Measurements from ENCODE around the gene TIMM44.

Gene TIMM44

DNA sequence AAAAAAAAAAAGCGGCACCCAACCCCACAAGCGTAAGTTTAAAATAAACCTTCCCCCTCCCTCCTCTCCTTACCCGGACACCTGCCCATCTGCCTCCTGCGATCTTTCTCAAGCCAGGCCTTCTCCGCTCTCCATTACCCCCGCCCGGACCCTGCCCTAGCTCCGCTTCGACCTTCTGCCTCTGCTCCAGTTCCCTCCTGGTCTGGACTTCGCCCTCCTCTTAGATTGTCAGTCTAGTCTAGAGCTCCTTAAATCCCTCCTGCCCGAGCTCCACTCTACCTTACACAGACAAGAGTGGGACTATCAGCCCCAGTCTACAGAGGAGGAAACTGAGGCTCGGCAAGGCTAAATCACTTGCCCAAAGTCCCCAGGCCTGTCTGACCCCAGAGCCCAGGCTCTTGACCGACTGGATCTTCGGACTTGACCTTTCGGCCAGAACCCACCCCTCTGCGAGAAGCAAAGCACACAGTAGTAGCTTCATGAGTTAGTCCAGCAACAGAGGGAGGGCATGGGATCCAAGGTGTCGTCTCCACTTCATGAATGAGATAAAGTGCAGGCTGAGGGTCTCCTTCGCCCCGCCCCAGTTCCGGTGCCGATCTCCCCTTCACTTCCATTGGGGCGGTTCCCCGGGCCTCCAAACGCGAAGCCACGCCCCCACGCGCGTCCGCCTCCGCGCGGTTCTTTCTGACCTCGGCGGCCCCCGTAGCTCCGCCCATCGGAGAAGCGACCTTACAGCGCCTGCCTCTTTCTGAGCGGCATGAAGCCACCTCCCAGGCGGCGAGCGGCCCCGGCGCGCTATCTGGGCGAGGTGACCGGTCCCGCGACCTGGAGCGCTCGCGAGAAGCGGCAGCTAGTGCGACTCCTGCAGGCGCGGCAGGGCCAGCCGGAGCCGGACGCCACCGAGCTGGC, 23.6 kb downstream of the TIMM44 start, which contains the start of gene SNAPC2:
Gene SNAPC2, plus strand, starts transcription at position 729 of the 909 bp plus-strand sequence. Its CDS starts 29 bp downstream, at position 758.
- Histone ChIP-seq H3K27ac (peak within 1 kb of the TSS in 20 of 21 experiments; percentile 71 to 95 (median 84)), H3K4me3 (peak within 1 kb of the TSS; percentile 54 to 82 (median 72))

DNA sequence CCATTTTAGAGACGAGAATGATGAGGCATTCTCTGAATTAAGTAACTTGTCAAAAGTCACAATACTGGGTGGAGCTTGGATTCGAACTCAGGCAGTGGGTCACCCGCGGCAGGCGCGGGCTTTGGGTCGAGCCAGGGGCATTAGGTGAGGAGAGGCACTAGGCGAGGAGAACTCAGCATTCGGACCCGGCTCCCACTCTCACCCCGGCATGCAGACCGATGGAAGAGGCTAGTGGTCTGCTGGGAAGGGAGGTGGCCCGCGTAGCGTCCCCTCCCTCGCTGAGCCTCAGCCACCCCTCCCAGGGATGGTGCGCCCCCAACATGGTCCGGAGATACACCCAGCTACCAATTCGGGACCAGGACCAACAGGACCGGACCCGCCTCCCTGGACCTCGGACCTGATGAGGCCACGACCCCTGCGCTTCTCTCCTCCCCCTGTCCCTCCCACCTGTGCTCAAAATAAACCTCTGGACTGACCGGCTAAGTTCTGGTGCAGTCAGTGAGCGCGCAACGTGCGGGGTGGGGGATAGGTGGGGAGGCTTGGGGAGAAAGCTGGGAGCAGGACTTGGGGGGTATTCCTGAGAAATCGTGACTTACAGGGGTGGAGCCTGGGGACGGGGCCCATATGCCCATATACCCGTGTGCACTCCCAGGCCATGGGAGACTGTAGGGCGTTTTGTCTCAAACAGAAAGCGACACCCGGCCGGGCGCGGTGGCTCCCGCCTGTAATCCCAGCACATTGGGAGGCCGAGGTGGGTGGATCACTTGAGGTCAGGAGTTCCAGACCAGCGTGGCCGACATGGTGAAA, 24.6 kb downstream of the TIMM44 start:
- peak overlapping the region in 1 of 7 experiments; percentile 54 for H3K4me3 ChIP-seq
- no peak overlapping the region for H3K27ac ChIP-seq

DNA sequence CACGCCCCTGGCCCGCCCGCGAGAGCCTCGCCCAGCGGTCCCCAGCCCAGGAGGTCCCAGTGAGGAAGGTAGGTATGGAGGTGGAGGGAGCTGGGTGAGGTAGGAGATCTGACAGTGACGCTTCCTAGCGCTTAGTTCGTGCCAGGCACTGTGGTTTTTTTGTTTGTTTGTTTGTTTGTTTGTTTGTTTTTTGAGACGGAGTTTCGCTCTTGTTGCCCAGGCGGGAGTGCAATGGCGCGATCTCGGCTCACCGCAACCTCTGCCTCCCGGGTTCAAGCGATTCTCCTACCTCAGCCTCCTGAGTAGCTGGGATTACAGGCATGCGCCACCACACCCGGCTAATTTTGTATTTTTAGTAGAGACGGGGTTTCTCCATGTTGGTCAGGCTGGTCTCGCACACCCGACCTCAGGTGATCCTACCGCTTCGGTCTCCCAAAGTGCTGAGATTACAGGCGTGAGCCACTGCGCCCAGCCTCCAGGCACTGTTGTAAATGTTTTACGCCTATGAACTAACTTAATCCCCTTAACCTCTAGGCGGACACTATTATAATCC, 25.3 kb downstream of the TIMM44 start:
- Histone ChIP-seq H3K4me3 (peak overlapping the region in 5 of 7 experiments; percentile 4 to 41 (median 33)), H3K27ac (peak overlapping the region in 2 of 21 experiments; percentile 21 to 35)

DNA sequence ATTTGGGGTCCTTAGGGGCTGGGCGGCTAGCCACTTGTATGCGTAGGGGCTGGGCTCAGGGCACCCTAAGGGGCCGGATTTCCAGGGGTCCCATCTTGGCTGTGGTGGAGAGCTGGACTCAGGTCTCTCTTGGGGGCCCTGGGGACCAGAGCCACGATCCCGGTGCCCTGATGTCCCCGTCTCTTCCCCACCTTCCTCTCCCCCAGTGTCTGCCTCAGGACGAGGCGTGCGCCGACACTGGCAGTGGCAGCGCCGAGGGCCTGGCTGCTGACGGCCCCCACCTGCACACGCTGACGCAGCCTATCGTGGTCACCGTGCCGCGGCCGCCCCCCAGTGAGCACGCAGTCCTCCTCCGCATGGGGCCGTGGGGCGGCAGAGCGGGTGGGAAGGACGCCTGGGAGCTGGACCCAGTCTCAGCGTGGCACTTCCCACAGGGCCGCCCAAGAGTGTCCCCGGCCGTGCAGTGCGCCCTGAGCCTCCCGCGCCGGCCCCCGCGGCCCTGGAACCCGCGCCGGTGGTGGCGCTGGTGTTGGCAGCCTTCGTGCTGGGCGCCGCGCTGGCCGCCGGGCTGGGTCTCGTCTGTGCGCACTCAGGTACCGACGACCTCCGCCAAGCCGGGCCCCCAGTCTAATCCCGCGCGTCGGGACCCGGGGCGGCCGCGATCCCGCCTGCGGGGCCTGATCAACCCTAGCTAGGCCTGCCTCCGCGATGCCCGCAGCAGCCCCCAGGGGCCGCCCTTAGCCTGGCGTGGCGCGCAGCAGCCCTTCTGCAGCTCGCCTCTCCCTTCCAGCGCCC, 26.0 kb downstream of the TIMM44 start:
- peak overlapping the region in 4 of 21 experiments; percentile 9 to 35 (median 21) for H3K27ac ChIP-seq
- peak overlapping the region; percentile 4 to 41 (median 24) for H3K4me3 ChIP-seq

DNA sequence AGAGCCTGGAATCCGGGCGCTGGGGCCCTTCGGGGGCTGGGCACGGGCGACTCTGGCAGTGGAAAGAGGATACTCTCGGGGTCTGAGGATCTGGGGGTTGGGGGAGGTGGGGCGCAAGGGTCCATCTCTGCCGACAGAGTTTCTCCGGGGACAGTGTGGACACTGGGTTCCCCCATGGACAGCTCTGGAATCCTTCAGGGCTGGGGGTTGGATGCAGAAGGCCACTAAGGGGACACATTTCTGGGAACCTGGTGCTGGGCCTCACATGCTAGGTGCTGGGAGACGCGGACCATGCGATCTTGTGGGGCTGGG, 26.6 kb downstream of the TIMM44 start:
- Histone ChIP-seq H3K27ac (peak overlapping the region in 3 of 21 experiments; percentile 9 to 42 (median 21)), H3K4me3 (peak overlapping the region; percentile 24 to 41 (median 29))

DNA sequence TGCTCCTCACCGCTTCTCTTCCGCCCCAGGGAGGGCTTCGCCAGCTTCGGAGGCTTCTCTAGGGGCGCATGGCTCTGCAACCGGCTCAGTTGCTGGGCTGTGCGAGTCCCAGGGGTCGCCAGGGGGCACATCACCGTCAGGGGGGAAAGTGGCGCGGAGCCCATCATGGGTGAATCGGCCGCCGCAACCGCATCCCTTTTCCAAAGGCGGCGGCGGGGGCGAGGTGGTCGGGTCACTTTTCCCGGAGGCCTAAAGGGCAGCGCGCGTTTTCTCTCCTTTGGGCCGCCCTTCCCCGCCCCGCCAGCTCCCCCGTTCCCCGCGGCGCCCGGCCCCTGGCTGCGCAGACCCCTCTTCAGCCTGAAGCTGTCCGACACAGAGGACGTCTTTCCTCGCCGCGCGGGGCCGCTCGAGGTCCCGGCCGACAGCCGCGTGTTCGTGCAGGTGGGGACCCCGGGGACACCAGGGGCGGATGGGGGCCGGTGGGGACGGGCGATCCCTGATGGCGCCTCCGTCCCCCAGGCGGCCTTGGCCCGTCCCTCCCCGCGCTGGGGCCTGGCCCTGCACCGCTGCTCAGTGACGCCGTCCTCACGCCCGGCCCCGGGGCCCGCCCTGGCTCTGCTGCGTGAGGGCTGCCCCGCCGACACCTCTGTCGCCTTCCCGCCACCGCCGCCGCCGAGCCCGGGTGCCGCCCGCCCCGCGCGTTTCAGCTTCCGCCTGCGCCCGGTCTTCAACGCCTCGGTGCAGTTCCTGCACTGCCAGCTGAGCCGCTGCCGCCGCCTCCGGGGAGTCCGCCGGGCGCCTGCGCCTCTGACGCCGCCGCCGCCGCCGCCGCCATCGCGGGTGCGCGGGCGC, 27.1 kb downstream of the TIMM44 start:
- peak overlapping the region in 2 of 21 experiments; percentile 21 to 42 for H3K27ac ChIP-seq
- H3K4me3 ChIP-seq = peak overlapping the region; percentile 24 to 41 (median 29)

DNA sequence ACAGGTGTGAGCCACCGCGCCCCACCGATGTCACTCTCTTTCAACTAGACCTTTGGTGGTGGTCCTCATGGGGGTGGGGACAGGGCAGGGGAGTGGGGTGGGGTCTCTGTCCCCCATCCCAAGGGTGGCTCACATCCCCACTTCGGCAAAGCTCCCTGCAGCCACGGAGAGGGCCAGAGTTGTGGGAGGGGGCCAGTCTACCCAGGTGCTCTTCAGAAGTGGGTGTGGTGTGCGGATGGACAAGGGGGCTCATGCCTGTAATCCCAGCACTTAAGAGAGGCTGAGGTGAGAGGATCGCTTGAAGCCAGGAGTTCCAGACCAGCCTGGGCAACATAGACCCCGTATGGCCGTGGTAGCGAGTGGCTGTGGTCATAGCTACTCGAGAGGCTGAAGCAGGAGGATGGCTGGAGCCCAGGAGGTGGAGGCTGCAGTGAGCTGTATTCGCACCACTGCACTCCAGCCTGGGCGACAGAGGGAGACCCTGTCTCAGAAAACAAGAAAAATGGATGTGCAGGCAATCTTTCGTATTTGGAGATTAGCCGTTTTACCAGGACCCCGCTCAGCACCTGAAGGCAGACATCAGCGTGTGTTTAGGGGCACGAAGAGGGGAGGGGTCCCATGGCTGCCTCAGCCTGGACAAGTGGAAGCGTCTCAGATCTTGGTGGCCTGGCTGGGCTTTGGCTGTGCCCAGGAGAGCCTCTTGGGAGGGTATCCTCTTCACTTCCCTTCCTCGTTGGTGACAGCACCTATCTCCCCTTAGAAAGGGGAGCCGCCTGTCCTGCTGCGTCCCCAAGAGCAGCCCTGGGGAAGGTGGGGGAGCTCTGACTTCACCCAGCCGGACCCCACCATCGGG, 28.0 kb downstream of the TIMM44 start:
- Histone ChIP-seq H3K4me3 (peak overlapping the region in 1 of 7 experiments; percentile 35), H3K27ac (no peak overlapping the region)

DNA sequence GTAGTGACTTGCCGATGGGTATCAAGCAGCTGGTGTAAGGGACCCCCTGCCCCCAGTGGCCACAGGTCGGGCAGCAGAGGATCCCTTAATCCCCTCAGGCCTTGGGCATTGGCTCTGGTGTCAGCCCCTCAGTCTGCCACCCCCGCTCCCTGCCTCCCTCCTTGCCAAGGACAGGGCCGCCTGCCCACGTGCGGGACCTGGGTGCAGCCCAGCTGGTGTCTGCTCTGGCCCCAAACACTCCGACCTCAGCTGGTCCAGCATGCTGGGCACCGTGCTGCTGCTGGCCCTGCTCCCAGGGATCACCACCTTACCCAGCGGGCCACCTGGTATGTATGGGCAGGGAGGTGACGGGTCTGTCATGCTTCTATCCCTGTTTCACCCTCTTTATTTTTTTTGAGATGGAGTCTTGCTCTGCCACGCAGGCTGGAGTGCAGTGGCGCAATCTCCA, 28.8 kb downstream of the TIMM44 start, which contains the start of gene TGFBR3L:
Gene TGFBR3L, plus strand, starts transcription at position 233 of the 448 bp plus-strand sequence.
- Histone ChIP-seq H3K27ac (no peak within 1 kb of the TSS), H3K4me3 (no peak within 1 kb of the TSS)

DNA sequence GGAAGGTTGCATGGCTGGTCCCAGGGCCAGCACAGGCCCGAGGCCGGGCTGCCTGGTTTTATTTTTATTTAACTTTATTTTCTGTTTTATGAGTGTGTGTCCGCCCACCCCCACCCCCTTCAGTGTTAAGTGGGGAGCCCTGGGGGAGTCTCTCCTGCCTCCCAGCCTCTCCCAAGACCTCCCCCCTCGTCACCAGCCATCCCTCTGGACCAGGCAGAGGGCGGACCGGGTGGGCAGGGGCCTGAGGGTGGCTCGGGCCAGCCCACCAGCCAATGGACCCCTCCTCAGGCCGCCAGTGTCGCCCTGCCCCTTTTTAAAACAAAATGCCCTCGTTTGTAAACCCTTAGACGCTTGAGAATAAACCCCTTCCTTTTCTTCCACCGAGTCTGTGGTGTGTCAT, 29.4 kb downstream of the TIMM44 start:
- Histone ChIP-seq H3K27ac (no peak overlapping the region), H3K4me3 (no peak overlapping the region)

DNA sequence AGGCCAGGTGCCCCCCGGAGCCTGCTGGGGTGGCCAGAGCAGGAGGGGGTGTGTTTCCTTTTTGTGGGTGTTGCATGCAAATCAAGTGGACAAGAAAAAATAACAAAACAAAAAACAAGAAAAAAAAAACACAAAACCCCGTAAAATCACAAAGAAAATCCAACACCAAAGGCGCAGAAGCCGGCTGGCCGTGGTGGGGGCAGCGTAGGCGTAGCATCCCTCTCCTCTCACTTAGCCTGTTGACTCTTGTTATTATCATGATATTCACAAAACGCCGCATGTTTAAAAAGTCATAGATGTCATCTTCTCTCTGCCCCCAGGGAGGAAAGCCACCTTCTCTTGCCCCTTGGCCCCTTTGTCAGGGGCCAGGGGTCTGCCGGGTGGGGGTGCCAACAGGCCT, 29.8 kb downstream of the TIMM44 start:
- Histone ChIP-seq H3K4me3 (no peak overlapping the region), H3K27ac (no peak overlapping the region)

DNA sequence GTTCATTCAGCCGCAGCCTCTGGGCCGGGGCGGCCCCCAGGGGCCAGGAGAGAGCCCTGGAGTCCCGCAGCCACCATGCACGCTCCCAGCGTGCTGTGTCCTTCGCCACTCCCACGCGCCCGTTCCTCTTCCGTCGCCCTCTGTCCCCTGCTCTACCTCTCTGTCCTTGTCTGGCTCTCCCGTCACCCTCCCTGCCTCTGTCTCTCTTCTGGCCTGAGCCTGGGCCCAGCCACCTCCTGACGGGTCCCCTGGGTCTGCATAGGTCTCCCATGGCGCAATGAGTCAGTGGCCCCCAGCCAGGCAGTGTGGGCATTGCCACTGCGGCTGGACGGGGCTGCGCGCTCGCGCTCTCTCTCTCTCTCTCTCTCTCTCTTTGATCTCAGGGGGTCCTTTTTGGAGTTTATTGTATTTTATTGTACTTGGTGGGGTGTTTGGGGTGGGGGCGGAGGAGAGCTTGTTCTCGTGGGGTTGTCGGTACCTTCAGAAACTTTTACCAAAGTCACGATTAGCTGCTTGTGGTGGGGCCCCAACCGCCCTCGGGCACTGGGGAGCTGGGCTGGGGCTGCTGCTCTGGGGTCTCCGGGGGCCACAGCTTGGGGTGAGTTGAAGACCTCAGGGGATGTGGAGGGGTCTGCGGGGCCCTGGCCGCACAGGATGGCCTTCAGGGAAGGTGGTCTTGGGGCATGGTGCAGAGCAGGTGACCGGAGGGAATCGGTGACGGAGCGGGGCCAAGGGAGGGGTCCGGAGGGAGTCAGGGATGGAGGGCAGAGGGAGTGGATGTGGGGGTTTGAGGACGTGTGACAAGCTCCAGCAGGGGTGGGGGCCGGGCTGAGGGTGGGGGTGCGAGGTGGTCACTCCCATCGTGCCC, 30.5 kb downstream of the TIMM44 start:
- Histone ChIP-seq H3K4me3 (no peak overlapping the region), H3K27ac (no peak overlapping the region)

DNA sequence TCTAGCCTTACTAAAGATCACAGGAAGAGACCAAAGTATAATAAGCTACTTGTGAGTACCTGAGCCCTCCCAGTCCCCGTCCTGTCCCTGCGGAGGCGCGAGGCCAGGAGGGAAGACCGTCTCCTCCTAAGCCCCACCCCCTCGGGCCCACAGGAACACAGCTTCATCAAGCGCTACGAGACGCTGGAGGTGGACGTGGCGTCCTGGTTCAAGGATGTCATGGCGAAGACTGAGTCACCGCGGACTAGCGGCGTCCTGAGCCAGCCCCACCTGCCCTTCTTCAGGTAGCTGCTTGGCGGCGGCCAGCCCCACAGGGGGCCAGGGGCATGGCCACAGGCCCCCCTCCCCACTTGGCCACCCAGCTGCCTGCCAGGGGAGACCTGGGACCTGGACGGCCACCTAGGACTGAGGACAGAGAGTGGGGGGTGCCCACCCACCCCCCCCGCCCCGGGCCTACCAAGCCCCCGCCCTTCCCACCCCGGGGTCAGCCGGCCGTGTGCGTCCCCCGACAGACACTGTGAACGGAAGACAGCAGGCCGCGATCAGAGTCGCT, 31.2 kb downstream of the TIMM44 start:
- Histone ChIP-seq H3K27ac (no peak overlapping the region), H3K4me3 (no peak overlapping the region)

DNA sequence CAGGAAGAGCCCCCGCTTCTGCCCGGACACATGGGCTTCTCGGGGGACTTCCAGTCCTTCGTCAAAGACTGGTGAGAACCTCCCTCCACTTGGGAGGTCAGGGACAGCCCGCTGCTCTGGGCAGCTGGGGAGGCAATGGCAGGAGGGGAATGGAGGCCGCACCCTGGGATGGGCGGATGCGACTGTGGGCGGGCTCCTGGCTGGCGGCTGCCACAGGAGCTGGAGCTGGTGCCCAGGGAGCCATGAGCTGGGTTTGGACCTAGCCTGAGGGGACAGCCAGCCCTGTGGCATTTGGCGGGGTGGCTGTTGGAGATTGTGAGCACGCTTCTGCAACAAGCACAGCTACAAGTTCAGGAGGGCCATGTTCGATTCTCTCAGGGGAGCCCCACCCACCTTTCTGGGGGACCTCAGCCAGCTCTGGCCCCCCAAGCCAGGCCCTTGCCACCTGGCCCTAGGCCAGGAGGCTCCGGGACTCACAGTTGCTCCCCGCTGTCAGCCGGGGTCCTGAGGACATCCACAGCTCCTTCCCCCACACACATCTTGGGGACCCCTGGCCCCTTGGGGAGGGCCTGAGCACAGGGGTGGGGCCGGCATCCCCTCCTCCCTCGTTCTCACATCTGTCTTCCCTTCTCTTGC, 31.8 kb downstream of the TIMM44 start:
- no peak overlapping the region for H3K4me3 ChIP-seq
- H3K27ac ChIP-seq = no peak overlapping the region

DNA sequence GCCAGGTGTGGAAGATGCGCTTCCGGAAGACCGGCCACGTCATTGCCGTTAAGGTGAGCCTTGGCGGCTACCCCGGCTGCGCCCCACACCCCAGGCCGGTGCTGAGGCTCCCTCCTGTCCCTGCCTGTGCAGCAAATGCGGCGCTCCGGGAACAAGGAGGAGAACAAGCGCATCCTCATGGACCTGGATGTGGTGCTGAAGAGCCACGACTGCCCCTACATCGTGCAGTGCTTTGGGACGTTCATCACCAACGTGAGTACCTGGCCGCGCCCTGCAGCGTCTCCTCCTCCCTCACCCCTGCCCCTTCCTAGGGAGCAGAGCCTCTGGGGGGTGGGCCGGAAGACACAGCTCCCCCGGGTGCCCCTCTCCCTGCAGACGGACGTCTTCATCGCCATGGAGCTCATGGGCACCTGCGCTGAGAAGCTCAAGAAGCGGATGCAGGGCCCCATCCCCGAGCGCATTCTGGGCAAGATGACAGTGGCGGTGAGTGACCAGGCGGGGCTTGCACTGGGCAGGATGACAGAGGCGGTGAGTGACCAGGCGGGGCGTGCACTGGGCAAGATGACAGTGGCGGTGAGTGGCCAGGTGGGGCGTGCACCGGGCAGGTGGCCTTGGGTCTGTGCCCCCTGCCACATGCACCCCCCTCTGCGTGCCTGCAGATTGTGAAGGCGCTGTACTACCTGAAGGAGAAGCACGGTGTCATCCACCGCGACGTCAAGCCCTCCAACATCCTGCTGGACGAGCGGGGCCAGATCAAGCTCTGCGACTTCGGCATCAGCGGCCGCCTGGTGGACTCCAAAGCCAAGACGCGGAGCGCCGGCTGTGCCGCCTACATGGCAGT, 32.9 kb downstream of the TIMM44 start:
- Histone ChIP-seq H3K27ac (no peak overlapping the region), H3K4me3 (no peak overlapping the region)
